Activated gamma-delta T cell treated with anti-CD3 and anti-CD28 coated beads, Interleukin-2, amount 50 U/mL, for 16 hours (primary cell): Measurements from ENCODE around the gene LRMDA.

ENCODE experiments used
- DNase-seq: peaks from one replicate; pipeline ENCODE4 v3.0.0-alpha.2; 2020; ENCODE audit warnings: low read depth

LRMDA gene

DNA sequence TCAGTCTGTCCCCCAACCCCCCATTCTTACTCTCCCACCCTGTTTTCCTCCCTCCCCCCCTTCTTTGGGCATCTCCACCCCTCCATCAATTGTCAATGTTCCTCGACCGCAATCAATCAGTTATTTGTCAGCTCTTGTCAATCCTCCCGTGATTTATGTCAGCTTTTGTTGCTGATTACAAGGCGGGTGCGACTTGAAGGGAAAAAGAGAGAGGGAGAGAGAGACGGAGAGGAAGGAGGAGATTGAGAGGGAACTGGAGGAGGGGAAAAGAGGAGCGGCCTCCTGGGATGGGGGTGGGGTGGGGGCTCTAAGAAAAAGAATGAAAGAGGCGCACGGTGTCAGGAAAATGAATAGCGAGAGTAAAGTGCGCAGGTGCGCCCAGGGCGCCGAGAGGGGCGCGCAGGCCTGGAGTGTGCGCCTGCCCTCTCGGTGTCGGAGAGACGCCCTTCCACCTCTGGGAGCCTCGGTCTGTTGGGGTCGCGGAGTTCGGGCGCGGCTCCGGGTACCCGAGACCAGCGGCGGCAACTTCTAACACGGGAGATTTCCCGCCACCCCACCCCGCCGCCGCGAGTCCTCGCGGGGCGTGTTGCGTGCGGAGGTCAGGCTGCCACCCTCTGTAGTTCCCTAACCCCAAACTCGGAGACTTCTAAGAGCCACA lies 28.8 kb upstream of the LRMDA start:
- no peak for DNase-seq

DNA sequence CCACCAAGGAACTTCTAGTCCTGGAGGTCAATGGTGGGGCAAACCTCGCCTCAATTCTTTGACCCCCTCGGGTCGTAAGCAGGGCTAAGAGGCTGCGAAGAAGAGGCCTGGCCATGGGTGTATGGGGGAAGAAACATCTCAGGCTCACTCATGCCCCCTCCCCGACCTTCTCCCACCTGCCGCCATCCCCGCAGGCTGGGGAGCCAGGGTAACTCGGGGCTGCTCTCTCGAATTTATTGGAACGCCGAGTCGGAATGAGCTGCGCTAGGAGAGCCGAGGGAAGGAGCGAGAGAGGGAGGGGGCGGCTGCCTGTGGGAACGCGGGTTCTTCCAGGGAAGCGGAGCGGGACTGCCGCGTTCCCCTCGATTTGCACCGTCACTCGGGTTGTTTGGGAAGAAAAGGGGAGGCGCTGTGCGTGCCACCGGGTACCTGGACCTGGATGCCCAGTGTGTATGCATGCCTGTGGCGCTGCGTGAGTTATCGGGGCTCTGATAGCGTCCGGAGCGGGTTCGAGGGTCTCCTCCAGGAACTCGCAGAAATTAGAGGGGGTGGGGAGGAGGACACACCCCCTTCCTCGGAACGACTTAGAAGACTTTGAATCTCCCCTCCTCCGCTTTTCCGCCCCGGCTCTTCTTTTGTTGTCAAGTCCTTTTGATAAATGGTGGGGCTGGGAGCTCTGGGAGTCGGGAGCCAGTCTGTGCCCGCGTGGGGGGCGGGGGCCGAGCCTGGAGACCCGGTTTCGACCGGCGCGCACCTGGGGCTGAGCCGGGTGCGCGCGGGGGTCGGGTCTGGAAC lies 28.1 kb upstream of the LRMDA start:
- DNase-seq = no peak

DNA sequence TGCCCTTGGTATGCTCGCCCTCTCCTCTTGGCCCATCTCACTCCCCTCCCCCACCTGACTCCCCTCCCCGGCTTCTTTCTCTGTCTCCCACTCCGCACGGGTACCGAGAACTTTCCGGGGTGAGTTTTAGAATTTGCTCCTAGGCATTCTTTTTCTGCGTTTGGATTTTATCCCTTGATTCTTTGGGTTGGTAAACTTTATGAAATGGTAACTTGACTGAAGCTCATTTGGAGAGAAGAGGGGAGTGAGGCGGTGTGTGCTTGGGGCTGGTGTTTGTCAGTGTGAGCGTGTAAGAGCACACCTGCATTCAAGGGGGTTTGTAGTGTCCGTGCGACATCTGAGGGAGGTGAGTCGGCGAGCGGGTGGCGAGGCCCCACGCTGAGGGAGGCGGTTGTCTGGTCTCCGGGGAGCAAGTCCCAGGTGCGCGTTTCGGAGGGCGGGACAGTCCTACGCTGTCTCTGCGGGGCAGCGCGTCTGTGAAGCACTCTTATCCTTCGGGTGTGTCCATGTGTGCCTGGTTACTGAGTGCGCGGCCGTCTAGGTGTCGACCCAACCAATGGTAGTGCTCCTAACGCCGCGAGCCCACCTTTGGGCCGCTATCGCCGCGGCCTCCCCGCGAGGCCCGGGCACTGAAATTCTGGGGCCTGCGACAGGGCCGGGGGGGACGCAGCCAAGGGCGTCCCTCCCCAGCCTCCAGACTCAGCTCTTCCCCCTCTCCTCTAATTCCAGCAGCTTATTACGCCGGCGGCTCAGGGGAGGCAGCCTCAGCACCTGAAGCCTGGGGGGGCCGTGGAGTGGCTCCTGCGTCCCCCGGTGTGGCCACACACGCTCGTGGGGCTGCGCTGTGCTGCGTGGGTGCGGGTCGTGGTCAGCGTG lies 27.2 kb upstream of the LRMDA start:
- no peak for DNase-seq

DNA sequence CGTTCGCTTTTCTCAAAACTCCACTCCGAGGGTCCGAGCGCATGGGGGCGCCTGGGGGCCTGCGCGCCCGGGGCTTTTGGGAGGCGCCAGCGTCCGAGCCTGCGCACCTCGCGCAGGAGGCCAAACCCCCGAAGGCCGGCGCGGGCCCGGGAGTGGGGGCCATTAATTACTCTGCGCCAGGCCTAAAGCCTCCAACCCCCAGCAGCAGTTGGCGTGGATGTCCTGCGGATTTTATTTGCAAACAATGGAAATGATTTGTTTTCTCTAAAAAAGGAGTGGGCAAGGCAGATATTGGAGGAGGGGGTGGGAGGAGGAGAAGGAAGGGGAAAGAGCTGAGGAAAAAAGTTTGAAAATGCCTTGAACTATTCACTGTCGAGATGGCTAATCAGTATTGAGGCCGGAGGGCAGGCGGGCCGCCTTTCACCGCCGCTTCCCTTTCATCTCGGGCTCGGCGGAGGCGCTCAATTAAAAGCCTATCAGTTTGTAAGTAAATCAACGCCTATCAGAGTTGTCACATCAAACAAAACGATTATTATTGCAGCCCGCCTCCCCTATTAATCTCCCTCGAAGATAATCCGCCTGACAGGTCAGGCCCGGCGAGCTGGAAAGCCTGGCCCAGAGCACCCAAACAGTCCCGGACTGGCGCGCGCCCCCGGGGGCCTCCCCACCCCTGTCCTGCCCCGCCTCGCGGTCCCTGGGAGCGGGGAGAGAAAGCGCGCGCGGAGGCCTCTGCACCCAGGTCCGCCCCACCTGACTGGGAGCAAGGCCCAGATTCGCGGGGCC lies 26.4 kb upstream of the LRMDA start:
- no peak for DNase-seq

DNA sequence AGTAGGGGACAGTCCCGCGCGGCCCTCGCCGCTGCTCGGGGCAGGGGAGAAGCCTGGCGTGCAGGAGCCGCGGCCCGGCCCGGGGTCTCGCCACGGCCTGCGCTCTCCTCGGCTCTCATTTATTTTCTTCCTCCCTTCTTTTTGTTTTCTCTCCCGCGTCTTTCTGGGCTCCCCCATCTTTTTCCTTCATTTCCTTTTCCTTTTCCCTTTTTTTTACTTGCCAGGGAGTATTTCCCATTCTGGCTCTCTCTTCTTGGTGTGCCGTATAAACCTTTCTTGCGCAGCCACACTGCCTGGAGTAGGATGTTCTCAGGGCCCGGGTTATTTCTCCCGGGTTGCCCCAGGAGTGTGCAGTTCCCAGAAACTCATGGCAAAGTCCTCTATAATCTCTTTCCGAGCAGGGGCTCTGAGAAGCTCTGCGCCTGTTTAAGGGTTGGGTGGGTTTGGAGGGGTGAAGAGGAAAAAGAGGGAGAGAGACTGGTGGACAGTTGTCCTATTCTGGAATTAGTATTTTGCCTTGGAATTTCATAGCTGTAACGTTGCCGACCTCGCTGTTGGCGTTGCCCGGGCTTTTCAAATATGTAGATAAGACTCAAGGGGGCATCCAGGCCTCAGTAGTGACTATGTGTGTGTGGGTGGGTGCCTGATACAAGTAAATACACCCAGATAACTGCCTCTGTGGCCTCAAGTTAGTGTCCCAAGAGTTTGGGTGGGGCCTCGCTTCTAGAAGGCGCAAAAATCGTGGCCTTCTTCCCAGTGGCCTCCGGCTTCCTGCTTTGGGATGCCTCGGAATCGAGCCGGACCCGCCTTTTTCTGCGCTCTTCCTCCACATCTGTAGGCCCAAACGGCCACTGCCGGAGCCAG lies 25.6 kb upstream of the LRMDA start:
- no peak for DNase-seq

DNA sequence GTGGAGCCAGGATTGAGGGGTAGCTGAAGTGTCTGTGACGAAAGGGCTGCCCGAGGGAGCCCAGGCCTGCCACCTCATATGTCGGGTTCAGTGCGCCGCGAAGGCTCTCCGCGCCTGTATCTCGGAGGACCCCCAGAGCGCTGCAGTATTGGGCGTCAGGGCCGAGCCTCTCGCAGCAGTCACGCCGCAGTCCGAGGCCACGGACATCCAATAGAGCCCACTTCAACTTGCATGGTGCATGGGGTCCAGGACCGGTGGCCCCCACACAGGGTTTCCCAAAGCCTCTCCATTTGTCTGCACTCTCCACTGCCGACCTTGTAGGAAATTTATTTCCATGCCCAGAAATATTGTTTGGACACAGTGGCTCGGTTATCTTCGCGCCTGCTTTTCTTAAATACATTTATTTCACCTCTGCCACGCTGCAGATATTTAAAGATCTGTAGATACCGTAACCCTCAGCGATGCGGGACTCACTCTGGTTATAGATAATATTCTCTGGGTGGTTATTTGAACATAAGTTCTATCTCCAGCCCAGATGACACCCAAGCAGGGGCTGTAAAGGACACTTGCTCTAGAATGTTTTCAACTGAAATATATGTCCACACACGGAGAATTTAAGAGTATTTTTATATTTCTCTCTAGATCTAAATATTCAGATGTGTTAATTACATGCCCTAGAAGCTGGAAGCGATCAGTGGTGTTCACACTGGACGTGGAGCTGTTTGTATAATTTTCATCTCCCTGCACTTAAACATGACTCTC lies 24.8 kb upstream of the LRMDA start:
- DNase-seq = no peak

DNA sequence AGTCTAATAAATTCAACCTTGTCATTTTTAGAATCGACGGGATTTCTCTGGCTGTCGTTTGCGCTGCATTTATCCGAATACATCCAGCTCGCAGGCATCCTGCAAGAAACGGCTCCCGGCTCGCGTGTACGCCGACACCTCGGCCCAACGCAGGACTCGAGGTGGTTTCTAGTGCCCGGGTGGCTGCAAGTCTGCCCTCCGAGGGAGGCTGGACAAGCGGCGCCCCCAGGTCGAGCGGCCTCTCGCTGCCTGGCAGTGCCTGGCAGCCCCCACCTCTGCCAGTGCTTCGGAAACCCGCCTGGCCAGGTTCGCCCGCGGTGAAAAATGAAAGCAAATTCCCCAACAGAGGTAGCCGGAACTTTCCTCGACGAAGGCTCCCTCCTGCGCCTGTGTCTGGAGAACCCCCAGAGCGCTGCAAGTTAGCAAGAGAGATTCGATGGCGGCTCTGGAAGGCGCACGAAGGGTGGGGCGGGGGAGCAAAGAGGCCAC lies 24.2 kb upstream of the LRMDA start:
- no peak for DNase-seq

DNA sequence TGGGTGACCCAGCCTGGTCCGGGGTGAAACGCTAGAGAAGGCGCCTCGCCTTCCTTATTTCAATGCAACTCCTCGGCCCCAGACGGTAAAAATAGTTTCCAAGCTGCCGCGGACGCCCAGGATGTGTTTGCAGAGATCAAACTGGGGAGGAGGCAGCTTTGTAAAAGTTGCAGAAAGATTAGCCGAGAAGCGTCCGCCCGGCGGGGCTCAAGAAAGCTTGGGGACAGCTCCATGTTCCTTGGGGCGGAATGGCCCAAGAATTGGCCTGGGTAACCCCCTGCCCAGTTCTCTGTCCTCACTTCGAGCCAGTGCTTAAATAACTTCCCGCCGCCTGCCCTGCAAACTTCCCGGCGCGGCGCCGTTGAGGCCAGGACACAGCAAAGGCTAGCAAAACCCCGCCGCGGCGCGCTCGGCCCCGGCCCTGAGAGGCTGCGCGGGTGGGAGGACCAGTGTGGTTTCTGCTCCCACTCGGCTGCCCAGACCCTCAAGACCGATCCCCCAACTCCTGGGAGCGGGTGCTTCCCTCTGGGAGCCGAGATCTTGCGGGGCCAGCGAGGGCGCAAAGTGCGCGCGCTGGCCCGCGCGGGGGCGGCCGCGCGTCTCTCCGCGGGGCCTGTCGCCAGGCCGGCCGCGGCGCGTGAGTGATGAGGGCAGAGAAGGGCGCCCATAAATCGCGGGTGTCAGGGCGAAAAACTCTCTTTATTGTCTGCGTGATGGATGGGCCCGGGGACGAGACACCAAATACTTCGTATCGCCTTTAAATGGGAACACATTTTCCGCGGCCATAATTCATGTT lies 23.5 kb upstream of the LRMDA start:
- no peak for DNase-seq

DNA sequence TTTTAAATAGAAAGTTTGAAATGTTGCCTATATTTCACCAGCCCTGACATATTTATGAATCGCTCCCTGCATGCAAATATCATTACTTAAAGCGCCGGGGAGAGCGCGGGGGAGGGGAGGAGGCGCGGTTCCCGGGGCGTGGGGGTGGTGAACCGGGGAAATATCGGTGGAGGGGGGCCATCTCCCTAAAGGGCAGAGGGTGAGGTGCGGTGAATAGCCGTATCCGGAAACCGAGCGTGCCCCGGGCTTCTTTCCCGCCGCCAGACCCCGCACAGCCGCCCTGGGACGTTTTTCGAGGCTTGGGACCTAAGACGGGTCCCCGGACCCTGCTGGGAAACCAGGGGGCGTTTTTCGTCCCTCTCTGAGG lies 22.9 kb upstream of the LRMDA start:
- no peak for DNase-seq

DNA sequence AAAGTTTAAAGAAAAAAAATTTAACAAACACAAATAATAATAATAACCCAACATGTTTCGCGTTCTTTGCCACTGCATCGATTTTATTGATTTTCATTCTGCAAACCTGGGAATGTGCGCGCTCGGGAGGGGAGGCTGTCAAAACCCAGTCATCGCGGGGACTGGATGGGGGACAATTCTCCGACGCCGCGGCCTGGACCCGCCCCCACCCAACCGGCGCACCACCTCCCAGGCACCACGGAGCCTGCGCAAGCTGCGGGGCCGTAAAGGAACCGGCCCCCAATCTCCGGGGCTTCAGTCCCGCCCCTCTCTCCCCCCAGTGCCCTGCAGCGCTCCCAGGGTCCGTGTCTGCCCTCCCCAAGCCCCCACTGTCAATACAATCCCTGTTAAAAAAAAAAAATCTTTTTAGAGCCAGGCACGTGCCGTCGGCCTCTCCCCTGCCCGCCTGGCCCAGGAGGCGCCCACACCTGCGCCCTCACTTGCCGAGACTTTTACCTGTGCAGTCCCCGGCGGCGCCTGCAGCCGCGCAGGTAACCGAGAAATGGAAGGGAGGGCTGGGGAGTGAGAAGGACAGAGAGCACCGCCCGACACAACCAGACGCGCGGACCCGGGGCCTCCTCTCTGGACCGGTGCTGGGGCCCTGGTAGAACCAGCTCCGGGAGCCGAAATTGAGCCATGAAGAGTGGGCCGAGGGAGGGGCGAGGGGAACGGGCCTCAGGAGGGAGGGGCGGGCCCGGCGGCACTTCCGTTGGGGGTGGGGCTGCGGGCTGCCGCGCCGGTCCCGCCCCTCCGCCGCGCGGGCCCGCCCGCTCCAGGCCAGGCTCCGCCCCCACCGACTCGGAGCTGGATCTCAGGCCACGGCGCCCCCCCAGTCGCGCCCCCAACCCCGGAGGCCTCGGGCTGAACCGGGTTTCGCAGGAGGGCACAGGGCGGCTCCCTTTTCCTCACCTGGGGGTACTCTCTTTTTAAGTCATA lies 22.2 kb upstream of the LRMDA start:
- DNase-seq = no peak

DNA sequence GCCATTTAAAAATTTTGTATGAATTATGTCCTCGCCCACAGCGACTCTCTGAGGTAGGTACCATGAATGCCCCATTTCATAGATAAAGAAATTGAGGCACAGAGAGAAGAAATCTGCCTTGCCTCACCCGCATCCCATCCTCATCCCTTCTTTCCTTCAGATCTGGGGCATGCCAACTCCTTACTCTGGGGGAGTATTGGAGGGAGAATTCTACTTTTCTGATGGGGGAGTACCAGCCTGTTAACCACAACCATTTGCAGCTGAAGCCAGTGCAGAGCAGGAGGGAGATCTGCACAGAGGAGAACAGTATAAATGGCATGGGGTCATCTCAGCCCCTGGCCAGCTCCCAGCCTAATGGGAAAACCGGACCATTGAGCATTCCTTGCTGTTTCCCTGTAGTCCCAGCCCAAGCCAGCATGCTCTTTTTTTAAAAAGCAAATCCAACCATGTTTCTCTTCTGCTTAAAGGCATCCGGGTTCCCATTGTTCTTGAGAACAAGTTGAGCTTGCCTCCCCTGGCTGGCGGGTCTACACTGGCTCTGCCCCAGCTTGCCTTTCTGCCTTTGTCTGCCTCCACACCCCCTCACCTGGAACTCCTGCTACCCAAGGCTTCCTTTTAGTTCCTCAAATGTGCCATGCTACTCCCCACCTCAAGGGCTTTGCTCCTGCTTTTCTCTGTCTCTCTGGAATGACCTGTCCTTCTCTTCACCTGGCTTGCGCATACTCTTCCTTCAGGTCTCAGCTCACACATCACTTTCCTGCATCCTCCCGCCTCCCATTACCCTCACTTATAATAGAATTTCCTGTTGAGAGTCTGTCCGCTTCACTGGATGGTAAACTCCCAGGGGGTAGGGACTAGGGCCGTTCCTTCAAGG lies 21.1 kb upstream of the LRMDA start:
- no peak for DNase-seq

DNA sequence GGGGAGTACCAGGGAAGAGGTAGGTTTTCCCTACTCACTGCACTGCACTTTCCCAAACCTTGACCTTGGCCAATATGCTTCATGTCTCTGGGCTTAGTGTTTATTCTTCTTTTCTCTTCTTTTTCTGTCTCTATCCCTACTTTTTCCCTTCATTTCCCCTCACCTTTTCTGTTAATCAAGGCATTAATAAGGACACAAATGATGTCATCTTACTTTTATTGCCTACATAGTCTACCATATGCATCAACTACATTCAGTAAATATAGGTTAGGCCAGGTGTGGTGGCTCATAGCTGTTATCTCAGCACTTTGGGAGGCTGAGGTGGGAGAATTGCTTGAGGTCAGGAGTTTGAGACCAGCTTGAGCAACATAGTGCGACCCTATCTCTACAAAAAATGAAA lies 16.9 kb upstream of the LRMDA start:
- no peak for DNase-seq

DNA sequence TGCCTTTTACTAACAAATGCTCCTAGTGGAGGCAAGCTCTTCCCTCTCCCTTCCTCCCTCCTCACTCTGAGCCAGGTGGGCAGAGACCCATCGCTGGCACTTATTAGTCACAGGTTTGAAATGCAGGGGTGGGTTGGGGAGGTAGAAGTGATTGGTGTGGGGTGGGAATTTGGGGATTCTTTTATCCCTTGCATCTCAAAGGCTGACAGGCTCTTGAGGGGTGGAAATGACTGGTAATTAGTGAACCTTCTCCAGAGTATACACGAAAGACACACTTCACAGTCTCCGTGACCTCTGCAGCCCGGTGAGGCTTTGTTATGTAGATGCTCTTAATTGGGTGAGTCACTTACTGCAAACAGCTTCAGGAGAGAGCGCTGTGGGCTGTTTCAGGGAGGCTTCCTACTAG lies 13.9 kb upstream of the LRMDA start:
- no peak for DNase-seq

DNA sequence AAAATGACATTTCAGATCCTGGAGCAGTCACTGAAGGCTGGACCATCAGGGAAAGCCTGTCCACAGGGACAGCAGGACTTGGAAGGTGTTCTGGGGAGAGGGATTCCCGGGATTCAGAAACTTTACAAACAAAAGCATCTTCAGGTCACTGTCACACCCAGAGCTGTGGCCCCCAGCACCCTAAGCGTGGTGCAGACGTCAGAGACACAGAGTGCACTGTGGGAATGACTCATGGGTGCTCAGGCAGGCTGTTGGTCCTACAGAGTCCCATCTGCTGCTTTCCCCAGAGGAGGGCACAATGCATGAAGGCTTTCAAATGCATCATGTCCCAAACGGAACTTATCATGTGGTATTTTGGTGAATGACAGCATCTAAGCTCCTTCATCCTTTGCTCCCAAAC lies 13.1 kb upstream of the LRMDA start:
- DNase-seq = no peak

DNA sequence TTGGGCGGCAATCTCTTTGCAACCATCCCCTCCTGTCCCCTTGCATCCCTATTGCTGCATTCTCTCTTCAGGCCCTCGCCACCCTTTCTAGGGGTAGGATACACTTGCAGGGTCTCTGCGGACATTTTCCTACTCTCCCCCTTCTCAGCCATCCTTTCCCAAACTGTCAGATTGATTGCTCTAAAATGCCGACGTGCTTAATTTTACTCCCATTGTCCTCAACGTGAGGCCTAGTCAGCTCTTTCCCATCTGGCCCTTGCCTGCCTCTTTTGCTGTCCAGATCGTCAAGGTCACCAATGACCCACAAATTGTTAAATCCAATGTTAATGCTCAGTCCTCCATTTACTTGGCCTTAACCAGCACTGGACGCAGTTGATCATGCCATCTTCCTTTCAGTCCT lies 12.7 kb upstream of the LRMDA start:
- no peak for DNase-seq

DNA sequence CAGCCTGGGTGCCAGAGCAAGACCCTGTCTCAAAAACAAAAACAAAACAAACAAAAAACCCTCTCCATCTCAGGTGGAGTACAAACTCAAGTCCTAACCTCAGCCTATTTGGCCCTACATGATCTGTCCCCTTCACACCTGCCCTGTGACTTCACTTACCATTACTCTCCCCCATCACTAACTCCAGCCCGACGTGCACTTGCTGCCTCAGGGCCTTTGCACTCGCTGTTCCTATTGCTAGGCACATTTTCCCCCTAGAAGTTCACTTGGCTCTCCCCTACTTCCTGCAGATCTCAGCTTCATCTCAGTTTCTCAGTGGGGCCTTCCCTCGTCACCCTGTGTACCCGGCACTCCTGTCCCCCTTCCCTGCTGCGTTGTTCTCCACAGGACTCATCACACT lies 8.5 kb upstream of the LRMDA start:
- no peak for DNase-seq

DNA sequence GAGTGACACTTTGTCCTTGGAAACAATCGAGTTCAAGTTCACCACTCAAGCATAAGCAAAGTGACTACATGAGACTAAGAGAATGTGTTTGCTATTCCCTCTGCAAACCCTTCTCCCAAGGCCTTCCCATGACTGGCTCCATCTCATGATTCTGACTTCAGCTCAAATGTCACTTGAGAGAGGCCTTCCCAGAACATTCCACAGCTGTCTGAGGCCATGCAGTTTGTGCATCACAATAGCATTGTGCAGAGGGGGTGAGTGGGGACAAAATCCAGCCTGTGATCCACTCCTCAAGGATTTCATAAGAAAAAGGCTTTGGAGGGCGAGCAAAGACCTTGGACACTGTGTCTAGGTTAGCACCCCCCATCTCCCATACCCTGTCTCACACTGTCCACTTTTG lies 6.9 kb upstream of the LRMDA start:
- DNase-seq = no peak
